Ovary (tissue), 9 donors: ENCODE measurements around the gene VAV2. TPM values are rescaled to one million over a fixed set of nuclear protein-coding genes. Genes with fewer than 3 reads are reported as not detected.

Experiments used
- DNase-seq, 5 donors: peaks; one replicate each; pipeline ENCODE4 v3.0.0-alpha.2; 2019 to 2020
- H3K27ac ChIP-seq, 2 donors: fragments of 200-600 bp; one replicate each; pipeline versions ENCODE4 v1.5.1 to v1.8.0; 2019 to 2022
- H3K27me3 ChIP-seq: fragments of 200-600 bp; one replicate; pipeline ENCODE4 v1.8.0; 2022
- H3K36me3 ChIP-seq: fragments of 200-600 bp; sonication (generic); one replicate; pipeline ENCODE4 v1.5.1; 2019
- H3K4me1 ChIP-seq: one replicate; pipeline ENCODE4 v1.8.1; 2013; ENCODE audit warnings: mild to moderate bottlenecking, moderate library complexity; ENCODE audit not compliant: insufficient read depth
- H3K4me3 ChIP-seq: fragments of 200-600 bp; sonication (generic); one replicate; pipeline ENCODE4 v1.5.1; 2017
- H3K9me3 ChIP-seq, 2 donors: fragments of 200-600 bp in 1 of 2; sonication (generic) in 1 of 2; one replicate each; pipeline versions ENCODE4 v1.5.1 to v1.8.1; 2013 to 2019; ENCODE audit warnings: mild to moderate bottlenecking in 1 of 2, moderate library complexity in 1 of 2
- CTCF ChIP-seq, 3 donors: fragments of 450-650 bp in 2 of 3; fragments of 200-600 bp in 1 of 3; IDR thresholded peaks; one replicate each; pipeline versions ENCODE4 v1.5.1 to v1.8.0; 2016 to 2022; ENCODE audit warnings: antibody characterized with exemption in 3 of 3, mild to moderate bottlenecking in 1 of 3
- EP300 ChIP-seq: sonication (generic); formaldehyde crosslinking; IDR thresholded peaks from one replicate; pipeline ENCODE4 v1.6.1; 2017; ENCODE audit warnings: antibody characterized with exemption
- POLR2A ChIP-seq: fragments of 450-650 bp; IDR thresholded peaks from one replicate; pipeline ENCODE4 v1.6.1; 2017; ENCODE audit warnings: antibody characterized with exemption, mild to moderate bottlenecking, moderate library complexity
- WGBS, 3 donors: extraction: QIAGEN DNeasy Blood & Tissue Kit in 1 of 3; methylation state at CpG; one replicate each; pipeline versions ENCODE4 v1.1.5 to v1.1.7; 2013 to 2017; 5-methylcytosine and 5-hydroxymethylcytosine counted together
- intact Hi-C, 4 donors: fragments of 100-400 bp; cut with DNase I; formaldehyde crosslinking; loops; one replicate each; pipeline versions ENCODE4 v1.11.0 to v1.15.1; 2022 to 2023
- polyA plus RNA-seq, 2 donors: library from polyadenylated mRNA; stranded (reverse); fragments of 200-250 nt in 1 of 2; fragments of 350-450 nt in 1 of 2; fragmentation: Illumina TruSeq in 1 of 2; extraction: RNeasy Lipid Tissue Mini Kit (QIAGEN cat#74804) in 1 of 2; gene quantifications; one replicate each; pipeline ENCODE4 v1.2.3, GENCODE V29; 2013 to 2014
- total RNA-seq, 7 donors: library from RNA; depleted of rRNA in 2 of 7; stranded (reverse); fragments of >200 nt in 2 of 7; fragmentation: NEBNext Ultra II Directional in 3 of 7; extraction: Animal tissue kit (Norgen Biotek cat#: 25700) in 3 of 7; gene quantifications; one replicate each; pipeline versions ENCODE4 v1.1.0 to v1.2.4, GENCODE V29; 2016 to 2023
- donor health status: DM: no; HTN: no; CAD: no; lungs with moderate emphysema.
- donor health status: DM: no; HTN: no; CAD: no.
- donor health status: Bipolar disorder and iron deficiency.
- donor health status: DM: yes; HTN: yes; CAD: no.
- donor health status: DM: no; HTN: no; CAD: no.
- donor health status: DM: yes; HTN: yes; CAD: no.

Gene VAV2
- total and polyA plus RNA-seq, 9 donors = 3.7 to 14.1 (median 7.8) TPM

DNA sequence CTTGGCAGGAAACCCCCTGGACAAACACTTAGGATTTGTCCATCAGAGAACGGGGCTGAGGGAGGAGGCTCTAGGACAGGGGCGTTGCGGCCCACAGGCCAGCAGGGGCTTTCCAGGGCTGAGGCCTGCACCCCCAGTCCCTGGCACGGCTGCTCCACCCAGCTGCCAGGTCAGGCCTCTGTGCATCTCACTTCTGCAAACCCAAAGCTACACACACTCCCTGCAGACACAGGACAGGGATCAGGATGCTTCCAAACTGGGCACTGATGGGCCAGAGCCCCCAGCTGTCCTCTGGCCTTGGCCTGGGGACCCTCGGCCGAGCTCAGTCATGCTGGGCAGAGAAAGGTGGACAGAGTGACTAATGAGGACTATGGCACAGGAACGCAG lies 147.7 kb downstream of the VAV2 start:
- TF ChIP-seq EP300 (no peak), CTCF (IDR thresholded peaks at IDR 0.05) (no peak), POLR2A (no peak)
- peaks cover 11% of the 10 kb centered on the region for H3K4me1 ChIP-seq
- H3K9me3 ChIP-seq = no peaks in the 10 kb centered on the region
- no peaks in the 10 kb centered on the region for H3K27me3 ChIP-seq
- intact Hi-C loops = no loop called here
- H3K4me3 ChIP-seq = no peak overlapping the region
- DNase-seq = no peak
- WGBS, 3 donors = 59 to 81% (median 77%) methylated on average over 7 of the region's 7 CpGs
- H3K27ac ChIP-seq = no peak overlapping the region
- H3K36me3 ChIP-seq = no peaks in the 10 kb centered on the region

GRCh38 chr9:133843751-133844397 lies 148.2 kb downstream of the VAV2 start:
- DNase-seq = no peak
- no peak for TF ChIP-seq CTCF (IDR thresholded peaks at IDR 0.05)
- no peak for TF ChIP-seq EP300
- TF ChIP-seq POLR2A = no peak
- intact Hi-C loops = no loop called here
- H3K4me3 ChIP-seq = no peak overlapping the region
- peaks cover 11% of the 10 kb centered on the region for H3K4me1 ChIP-seq
- H3K9me3 ChIP-seq = no peaks in the 10 kb centered on the region
- no peaks in the 10 kb centered on the region for H3K27me3 ChIP-seq
- H3K27ac ChIP-seq = no peak overlapping the region
- no peaks in the 10 kb centered on the region for H3K36me3 ChIP-seq
- WGBS, 3 donors = 31 to 57% (median 47%) methylated on average over 19 of the region's 19 CpGs

DNA sequence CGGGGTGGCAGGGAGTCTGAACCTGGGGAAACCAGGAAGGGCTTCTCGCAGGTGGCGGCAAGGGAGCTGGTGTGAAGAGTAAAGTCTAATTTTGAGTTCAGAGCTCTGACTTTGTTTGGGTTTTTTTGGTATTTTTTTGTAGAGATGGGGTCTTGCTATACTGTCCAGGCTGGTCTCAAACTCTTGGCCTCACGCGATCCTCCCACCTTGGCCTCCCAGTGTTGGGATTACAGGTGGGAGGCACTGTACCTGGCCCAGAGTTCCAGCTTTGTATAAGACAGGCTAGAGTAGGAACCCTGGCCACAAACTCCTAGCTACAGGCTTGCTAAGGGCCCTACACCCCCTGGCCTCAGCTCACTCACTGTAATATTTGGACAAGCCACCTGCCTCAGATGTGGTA lies 148.9 kb downstream of the VAV2 start:
- DNase-seq = no peak
- Histone ChIP-seq H3K27ac (no peak overlapping the region), H3K9me3 (no peaks in the 10 kb centered on the region), H3K36me3 (no peaks in the 10 kb centered on the region), H3K27me3 (no peaks in the 10 kb centered on the region), H3K4me3 (no peak overlapping the region), H3K4me1 (peaks cover 11% of the 10 kb centered on the region)
- 95 to 100% (median 99%) methylated on average over 5 of the region's 5 CpGs for WGBS, 3 donors
- no peak for TF ChIP-seq EP300
- no peak for TF ChIP-seq POLR2A
- no peak for TF ChIP-seq CTCF (IDR thresholded peaks at IDR 0.05)
- intact Hi-C loops = no loop called here

DNA sequence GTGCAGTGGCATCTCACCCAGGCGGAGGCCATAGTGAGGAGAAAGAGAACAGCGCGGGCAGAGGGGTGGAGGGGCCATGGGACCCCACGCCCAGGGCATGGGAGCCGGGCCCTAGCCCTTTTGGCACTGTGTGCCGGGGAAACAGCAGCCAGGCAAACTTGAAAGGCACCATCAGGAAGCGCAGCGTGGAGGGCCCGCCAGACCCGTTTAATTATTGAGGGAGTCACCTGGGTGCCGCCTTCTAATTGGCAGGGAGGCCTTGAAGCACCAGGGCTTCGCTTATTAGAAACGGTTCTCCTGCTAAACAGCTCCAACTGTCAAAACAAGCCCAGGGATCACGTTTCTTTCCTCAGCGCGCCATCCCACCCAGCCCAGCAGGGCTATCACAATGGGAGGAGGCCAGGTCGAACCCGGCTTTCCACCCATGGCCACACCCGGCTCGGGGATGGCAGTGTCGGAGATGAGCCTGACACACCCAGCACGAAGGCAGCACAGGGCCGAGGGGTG lies 149.3 kb downstream of the VAV2 start:
- no peaks in the 10 kb centered on the region for H3K36me3 ChIP-seq
- DNase-seq = no peak
- H3K4me1 ChIP-seq = peaks cover 11% of the 10 kb centered on the region
- intact Hi-C loops = no loop called here
- WGBS, 3 donors = 89 to 93% (median 90%) methylated on average over 23 of the region's 23 CpGs
- no peak for TF ChIP-seq CTCF (IDR thresholded peaks at IDR 0.05)
- no peak for TF ChIP-seq POLR2A
- no peak for TF ChIP-seq EP300
- no peaks in the 10 kb centered on the region for H3K27me3 ChIP-seq
- no peaks in the 10 kb centered on the region for H3K9me3 ChIP-seq
- H3K4me3 ChIP-seq = no peak overlapping the region
- H3K27ac ChIP-seq = no peak overlapping the region
